ENCODE results near the gene CRACDL.

DNA sequence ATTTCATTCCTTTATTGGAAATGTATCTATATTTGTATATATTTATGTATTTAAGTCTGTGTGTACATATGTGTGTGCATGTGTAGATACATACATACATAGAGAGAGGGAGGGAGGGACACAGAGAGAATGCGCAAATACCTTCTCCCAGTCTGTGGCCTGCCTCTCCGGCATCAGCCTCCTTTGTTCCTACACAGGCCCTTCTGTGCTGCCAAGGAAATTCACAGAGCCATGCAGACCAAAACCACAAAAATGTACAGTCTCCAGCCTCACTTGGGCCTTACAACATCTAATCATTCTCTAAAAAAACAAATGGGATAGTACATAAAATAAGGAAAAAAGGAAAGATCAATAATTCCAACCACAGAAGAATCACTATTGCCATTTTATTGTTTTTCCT lies 8.8 kb upstream of the CRACDL start:
- no peak for TF ChIP-seq ARNTL (CRISPR knock-in tag; IDR thresholded peaks at IDR 0.05; ENCODE audit: borderline replicate concordance, low read depth)
- TF ChIP-seq TOX (CRISPR knock-in tag; IDR thresholded peaks at IDR 0.05; ENCODE audit: borderline replicate concordance): no peak
- TF ChIP-seq ZFP3 (CRISPR knock-in tag; IDR thresholded peaks at IDR 0.05): no peak
- TF ChIP-seq, protein P1, sequence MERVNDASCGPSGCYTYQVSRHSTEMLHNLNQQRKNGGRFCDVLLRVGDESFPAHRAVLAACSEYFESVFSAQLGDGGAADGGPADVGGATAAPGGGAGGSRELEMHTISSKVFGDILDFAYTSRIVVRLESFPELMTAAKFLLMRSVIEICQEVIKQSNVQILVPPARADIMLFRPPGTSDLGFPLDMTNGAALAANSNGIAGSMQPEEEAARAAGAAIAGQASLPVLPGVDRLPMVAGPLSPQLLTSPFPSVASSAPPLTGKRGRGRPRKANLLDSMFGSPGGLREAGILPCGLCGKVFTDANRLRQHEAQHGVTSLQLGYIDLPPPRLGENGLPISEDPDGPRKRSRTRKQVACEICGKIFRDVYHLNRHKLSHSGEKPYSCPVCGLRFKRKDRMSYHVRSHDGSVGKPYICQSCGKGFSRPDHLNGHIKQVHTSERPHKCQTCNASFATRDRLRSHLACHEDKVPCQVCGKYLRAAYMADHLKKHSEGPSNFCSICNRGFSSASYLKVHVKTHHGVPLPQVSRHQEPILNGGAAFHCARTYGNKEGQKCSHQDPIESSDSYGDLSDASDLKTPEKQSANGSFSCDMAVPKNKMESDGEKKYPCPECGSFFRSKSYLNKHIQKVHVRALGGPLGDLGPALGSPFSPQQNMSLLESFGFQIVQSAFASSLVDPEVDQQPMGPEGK (CRISPR knock-in tag; IDR thresholded peaks at IDR 0.05; ENCODE audit: borderline replicate concordance): no peak
- TF ChIP-seq POU6F1 (CRISPR knock-in tag; IDR thresholded peaks at IDR 0.05; ENCODE audit: borderline replicate concordance, low read depth): no peak

Measured in SK-N-SH treated with all-trans-retinoic acid at 6 μM for 48 hours (cell line).